Right lung (tissue), 5 donors: Measurements from ENCODE around the gene TCF7L1. TPM values are rescaled to one million over a fixed set of nuclear protein-coding genes. Genes with fewer than 3 reads are reported as not detected.
"Not testable (repeated sequence)": the region's sequence is repeated elsewhere in the genome, so short reads cannot be mapped to it uniquely, and the experiment has no call there.

Experiments used
- DNase-seq, 2 donors: peaks; one replicate each; pipeline ENCODE4 v3.0.0-alpha.2; 2013
- polyA plus RNA-seq, 5 donors: library from polyadenylated mRNA; unstranded; fragments of 120-200 nt; gene quantifications; one replicate each; pipeline versions ENCODE4 v1.2.1 to v1.2.3, GENCODE V29; 2013; ENCODE audit warnings: inconsistent platforms in 1 of 5, low replicate concordance in 1 of 5; ENCODE audit not compliant: insufficient read length in 5 of 5, insufficient read depth in 1 of 5

TCF7L1 gene
- polyA plus RNA-seq, 5 donors, result 48.0 to 72.8 (median 62.1) TPM

GRCh38 chr2:85130407-85130806 lies 2.8 kb upstream of the TCF7L1 start:
- no peak for DNase-seq

GRCh38 chr2:85131116-85131515 lies 2.1 kb upstream of the TCF7L1 start:
- DNase-seq, result no peak

GRCh38 chr2:85132397-85132796 lies 795 bp upstream of the TCF7L1 start:
- no peak for DNase-seq

GRCh38 chr2:85133751-85134254 lies 611 bp downstream of the TCF7L1 start:
- DNase-seq, result peak in 1 of 2 donors; percentile 55

GRCh38 chr2:85134255-85134895 lies 1.2 kb downstream of the TCF7L1 start:
- DNase-seq, result peak; percentile 68 to 72

GRCh38 chr2:85134896-85135659 lies 1.9 kb downstream of the TCF7L1 start:
- DNase-seq, result no peak

- no peak for DNase-seq
Measured at GRCh38 chr2:85135660-85135914, 2.4 kb downstream of the TCF7L1 start.

- no peak for DNase-seq
Measured at GRCh38 chr2:85137156-85137555, 4.0 kb downstream of the TCF7L1 start.

- no peak for DNase-seq
Measured at GRCh38 chr2:85143463-85144082, 10.4 kb downstream of the TCF7L1 start.

GRCh38 chr2:85145116-85145820 lies 12.1 kb downstream of the TCF7L1 start:
- DNase-seq, result no peak

GRCh38 chr2:85148190-85148589 lies 15.0 kb downstream of the TCF7L1 start:
- DNase-seq, result no peak

- no peak for DNase-seq
Measured at GRCh38 chr2:85151026-85151425, 17.8 kb downstream of the TCF7L1 start.

GRCh38 chr2:85152895-85153294 lies 19.7 kb downstream of the TCF7L1 start:
- no peak for DNase-seq

GRCh38 chr2:85154048-85154753 lies 21.0 kb downstream of the TCF7L1 start:
- DNase-seq, result no peak

GRCh38 chr2:85155082-85155481 lies 21.9 kb downstream of the TCF7L1 start:
- DNase-seq, result not testable (repeated sequence)

GRCh38 chr2:85156153-85156552 lies 23.0 kb downstream of the TCF7L1 start:
- DNase-seq, result no peak

GRCh38 chr2:85156619-85157018 lies 23.4 kb downstream of the TCF7L1 start:
- DNase-seq, result no peak

- no peak for DNase-seq
Measured at GRCh38 chr2:85157345-85157744, 24.2 kb downstream of the TCF7L1 start.

GRCh38 chr2:85158559-85159273 lies 25.5 kb downstream of the TCF7L1 start:
- no peak for DNase-seq

GRCh38 chr2:85159589-85159988 lies 26.4 kb downstream of the TCF7L1 start:
- DNase-seq, result no peak
